Parathyroid adenoma (tissue), 2 donors: ENCODE results near the gene DNMT3B.

Source experiments
- H2AFZ ChIP-seq: fragments of 300-600 bp; sonication (generic); one replicate; pipeline ENCODE4 v1.7.0; 2017; ENCODE audit warnings: antibody characterized with exemption, mild to moderate bottlenecking
- H3K27ac ChIP-seq: fragments of 300-600 bp; sonication (generic); one replicate; pipeline ENCODE4 v1.7.0; 2017
- H3K27me3 ChIP-seq: fragments of 300-600 bp; sonication (generic); one replicate; pipeline ENCODE4 v1.7.0; 2017; ENCODE audit warnings: low read length; ENCODE audit not compliant: control insufficient read depth, insufficient read depth
- H3K36me3 ChIP-seq: fragments of 300-600 bp; sonication (generic); one replicate; pipeline ENCODE4 v1.7.0; 2017; ENCODE audit warnings: low read length; ENCODE audit not compliant: control insufficient read depth, insufficient read depth
- H3K4me1 ChIP-seq: fragments of 300-600 bp; sonication (generic); one replicate; pipeline ENCODE4 v1.7.0; 2017; ENCODE audit warnings: control low read depth
- H3K4me2 ChIP-seq: fragments of 300-600 bp; sonication (generic); one replicate; pipeline ENCODE4 v1.7.0; 2017; ENCODE audit warnings: low read length
- H3K4me3 ChIP-seq: fragments of 300-600 bp; sonication (generic); one replicate; pipeline ENCODE4 v1.7.0; 2017; ENCODE audit warnings: low read depth, low read length
- H3K79me2 ChIP-seq: fragments of 300-600 bp; sonication (generic); one replicate; pipeline ENCODE4 v1.7.0; 2017; ENCODE audit warnings: control low read depth
- H3K9ac ChIP-seq: fragments of 300-600 bp; sonication (generic); one replicate; pipeline ENCODE4 v1.7.0; 2017; ENCODE audit warnings: mild to moderate bottlenecking
- H3K9me3 ChIP-seq: fragments of 300-600 bp; sonication (generic); one replicate; pipeline ENCODE4 v1.7.0; 2017; ENCODE audit warnings: low read length; ENCODE audit not compliant: control insufficient read depth
- TF ChIP-seq, protein P1 (sequence below): fragments of 300-600 bp; sonication (generic); IDR thresholded peaks from one replicate; pipeline ENCODE4 v1.7.0; 2017; ENCODE audit warnings: antibody characterized with exemption, mild to moderate bottlenecking
- donor health status: primary hyperparathyroidism.

Gene DNMT3B

DNA sequence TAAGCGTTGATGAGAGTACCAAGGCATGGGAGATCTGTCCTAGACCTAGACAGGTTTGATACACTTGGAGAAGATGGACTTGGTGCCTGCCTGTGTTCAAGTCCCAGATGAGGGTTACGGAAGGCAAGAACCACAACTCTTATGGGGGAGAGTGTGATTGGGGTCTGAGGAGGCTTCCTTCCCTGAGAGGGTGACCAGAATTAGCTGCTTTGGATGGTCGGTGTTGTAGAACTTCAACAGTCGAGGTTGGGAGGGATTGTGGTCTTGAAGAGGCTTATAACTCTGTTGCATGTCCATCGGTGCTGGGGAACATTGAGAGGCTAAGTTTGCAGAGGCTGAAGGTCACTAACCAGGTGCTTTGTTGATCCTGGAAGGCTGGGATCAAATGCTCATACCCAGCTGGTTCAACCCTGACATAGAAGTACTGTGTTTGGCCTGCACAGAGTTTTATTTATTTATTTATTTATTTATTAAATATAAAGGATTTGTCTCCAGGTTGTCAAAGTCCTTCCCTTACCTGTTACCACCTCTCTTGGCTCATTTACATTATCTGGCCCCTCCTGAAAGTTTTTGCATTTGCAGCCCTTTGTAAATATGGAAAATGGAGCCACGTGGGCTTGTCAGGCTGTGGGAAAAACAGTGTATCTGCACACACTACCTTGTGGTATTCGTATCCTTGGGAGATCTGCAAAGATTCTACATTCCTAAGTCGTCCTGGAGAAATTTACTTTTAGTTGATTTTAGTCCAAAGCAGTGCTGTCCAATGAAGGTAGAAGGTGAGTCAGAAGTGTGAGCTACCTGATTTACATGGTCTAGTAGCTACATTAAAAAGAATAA is 80.7 kb downstream of the DNMT3B start:
- no peak overlapping the region for H3K4me2 ChIP-seq
- no peaks in the 10 kb centered on the region for H3K36me3 ChIP-seq
- no peak overlapping the region for H3K9ac ChIP-seq
- no peaks in the 10 kb centered on the region for H3K27me3 ChIP-seq
- no peak overlapping the region for H3K4me3 ChIP-seq
- no peak overlapping the region for H2AFZ ChIP-seq
- no peaks in the 10 kb centered on the region for H3K4me1 ChIP-seq
- TF ChIP-seq, protein P1, sequence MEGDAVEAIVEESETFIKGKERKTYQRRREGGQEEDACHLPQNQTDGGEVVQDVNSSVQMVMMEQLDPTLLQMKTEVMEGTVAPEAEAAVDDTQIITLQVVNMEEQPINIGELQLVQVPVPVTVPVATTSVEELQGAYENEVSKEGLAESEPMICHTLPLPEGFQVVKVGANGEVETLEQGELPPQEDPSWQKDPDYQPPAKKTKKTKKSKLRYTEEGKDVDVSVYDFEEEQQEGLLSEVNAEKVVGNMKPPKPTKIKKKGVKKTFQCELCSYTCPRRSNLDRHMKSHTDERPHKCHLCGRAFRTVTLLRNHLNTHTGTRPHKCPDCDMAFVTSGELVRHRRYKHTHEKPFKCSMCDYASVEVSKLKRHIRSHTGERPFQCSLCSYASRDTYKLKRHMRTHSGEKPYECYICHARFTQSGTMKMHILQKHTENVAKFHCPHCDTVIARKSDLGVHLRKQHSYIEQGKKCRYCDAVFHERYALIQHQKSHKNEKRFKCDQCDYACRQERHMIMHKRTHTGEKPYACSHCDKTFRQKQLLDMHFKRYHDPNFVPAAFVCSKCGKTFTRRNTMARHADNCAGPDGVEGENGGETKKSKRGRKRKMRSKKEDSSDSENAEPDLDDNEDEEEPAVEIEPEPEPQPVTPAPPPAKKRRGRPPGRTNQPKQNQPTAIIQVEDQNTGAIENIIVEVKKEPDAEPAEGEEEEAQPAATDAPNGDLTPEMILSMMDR: no peak
- no peaks in the 10 kb centered on the region for H3K9me3 ChIP-seq
- peaks cover 9% of the 10 kb centered on the region for H3K79me2 ChIP-seq
- H3K27ac ChIP-seq: no peak overlapping the region

- no peak overlapping the region for H2AFZ ChIP-seq
- H3K9ac ChIP-seq: no peak overlapping the region
- no peaks in the 10 kb centered on the region for H3K9me3 ChIP-seq
- TF ChIP-seq, protein P1: no peak
- no peaks in the 10 kb centered on the region for H3K36me3 ChIP-seq
- peaks cover 9% of the 10 kb centered on the region for H3K79me2 ChIP-seq
- no peaks in the 10 kb centered on the region for H3K4me1 ChIP-seq
- H3K27ac ChIP-seq: no peak overlapping the region
- no peak overlapping the region for H3K4me3 ChIP-seq
- H3K4me2 ChIP-seq: no peak overlapping the region
- no peaks in the 10 kb centered on the region for H3K27me3 ChIP-seq
Measured at GRCh38 chr20:32845786-32846185, 83.6 kb downstream of the DNMT3B start.

- H3K4me1 ChIP-seq: peaks cover 2% of the 10 kb centered on the region
- peaks cover 6% of the 10 kb centered on the region for H3K79me2 ChIP-seq
- H3K4me2 ChIP-seq: no peak overlapping the region
- H3K36me3 ChIP-seq: no peaks in the 10 kb centered on the region
- H3K27ac ChIP-seq: no peak overlapping the region
- H3K9ac ChIP-seq: no peak overlapping the region
- TF ChIP-seq, protein P1: no peak
- H2AFZ ChIP-seq: no peak overlapping the region
- no peak overlapping the region for H3K4me3 ChIP-seq
- no peaks in the 10 kb centered on the region for H3K27me3 ChIP-seq
- H3K9me3 ChIP-seq: no peaks in the 10 kb centered on the region
Measured at GRCh38 chr20:32846852-32847251, 84.7 kb downstream of the DNMT3B start.

- H3K9ac ChIP-seq: no peak overlapping the region
- H3K36me3 ChIP-seq: no peaks in the 10 kb centered on the region
- H3K27ac ChIP-seq: no peak overlapping the region
- no peaks in the 10 kb centered on the region for H3K9me3 ChIP-seq
- H3K4me3 ChIP-seq: no peak overlapping the region
- H3K4me2 ChIP-seq: no peak overlapping the region
- no peaks in the 10 kb centered on the region for H3K27me3 ChIP-seq
- TF ChIP-seq, protein P1: no peak
- H2AFZ ChIP-seq: no peak overlapping the region
- H3K4me1 ChIP-seq: peaks cover 10% of the 10 kb centered on the region
- peaks cover 2% of the 10 kb centered on the region for H3K79me2 ChIP-seq
Measured at GRCh38 chr20:32847964-32848363, 85.8 kb downstream of the DNMT3B start.

DNA sequence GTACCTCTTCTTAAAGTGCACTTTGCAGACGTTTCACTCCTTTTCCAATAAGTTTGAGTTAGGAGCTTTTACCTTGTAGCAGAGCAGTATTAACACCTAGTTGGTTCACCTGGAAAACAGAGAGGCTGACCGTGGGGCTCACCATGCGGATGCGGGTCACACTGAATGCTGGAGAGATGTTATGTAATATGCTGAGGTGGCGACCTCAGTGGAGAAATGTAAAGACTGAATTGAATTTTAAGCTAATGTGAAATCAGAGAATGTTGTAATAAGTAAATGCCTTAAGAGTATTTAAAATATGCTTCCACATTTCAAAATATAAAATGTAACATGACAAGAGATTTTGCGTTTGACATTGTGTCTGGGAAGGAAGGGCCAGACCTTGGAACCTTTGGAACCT is 86.7 kb downstream of the DNMT3B start:
- peaks cover 2% of the 10 kb centered on the region for H3K79me2 ChIP-seq
- TF ChIP-seq, protein P1: no peak
- no peak overlapping the region for H3K4me2 ChIP-seq
- peaks cover 10% of the 10 kb centered on the region for H3K4me1 ChIP-seq
- H3K27ac ChIP-seq: no peak overlapping the region
- H3K9me3 ChIP-seq: no peaks in the 10 kb centered on the region
- no peak overlapping the region for H2AFZ ChIP-seq
- no peak overlapping the region for H3K9ac ChIP-seq
- no peaks in the 10 kb centered on the region for H3K27me3 ChIP-seq
- H3K4me3 ChIP-seq: no peak overlapping the region
- no peaks in the 10 kb centered on the region for H3K36me3 ChIP-seq
